OCI-LY1 (cell line): ENCODE results near the gene IL17RD.

Experiments used
- H2AFZ ChIP-seq: fragments of 200-600 bp; sonication (generic), shearing (Covaris generic); 2 replicates; pipeline ENCODE4 v1.6.0; 2014; ENCODE audit warnings: antibody characterized with exemption, mild to moderate bottlenecking, low read length
- H3F3A ChIP-seq: fragments of 200-600 bp; sonication (generic), shearing (Covaris generic); 2 replicates; pipeline ENCODE4 v1.6.0; 2014; ENCODE audit warnings: mild to moderate bottlenecking, antibody characterized with exemption, low read length, moderate library complexity; ENCODE audit not compliant: insufficient read depth
- H3K27ac ChIP-seq: fragments of 200-600 bp; sonication (generic); 2 replicates; pipeline ENCODE4 v1.5.1; 2014; ENCODE audit warnings: low read length, mixed run types, mild to moderate bottlenecking, low read depth; ENCODE audit not compliant: poor library complexity, severe bottlenecking
- H3K27me3 ChIP-seq: fragments of 200-600 bp; sonication (generic); 2 replicates; pipeline ENCODE4 v1.6.0; 2014; ENCODE audit warnings: antibody characterized with exemption, mild to moderate bottlenecking, low read length, moderate library complexity; ENCODE audit not compliant: insufficient read depth
- H3K36me3 ChIP-seq: fragments of 200-600 bp; sonication (generic); 2 replicates; pipeline ENCODE4 v1.6.1; 2014; ENCODE audit warnings: mild to moderate bottlenecking, antibody characterized with exemption, low read length, moderate library complexity, mixed read lengths; ENCODE audit not compliant: insufficient read depth
- H3K4me1 ChIP-seq: fragments of 200-600 bp; sonication (generic); 2 replicates; pipeline ENCODE4 v1.5.1; 2014; ENCODE audit warnings: mild to moderate bottlenecking, low read length, moderate library complexity; ENCODE audit not compliant: insufficient read depth, severe bottlenecking
- H3K4me2 ChIP-seq: fragments of 200-600 bp; sonication (generic), shearing (Covaris generic); 2 replicates; pipeline ENCODE4 v1.6.1; 2014; ENCODE audit warnings: low read length
- H3K4me3 ChIP-seq: fragments of 200-600 bp; sonication (generic); 2 replicates; pipeline ENCODE4 v1.5.1; 2014; ENCODE audit warnings: low read length, low read depth, mild to moderate bottlenecking, mixed read lengths; ENCODE audit not compliant: poor library complexity, severe bottlenecking
- H3K79me2 ChIP-seq: fragments of 200-600 bp; shearing (Covaris generic); 2 replicates; pipeline ENCODE4 v1.6.1; 2016; ENCODE audit warnings: mixed run types, low read length, mixed read lengths; ENCODE audit not compliant: insufficient read depth
- H3K9ac ChIP-seq: fragments of 200-600 bp; sonication (generic), shearing (Covaris generic); 2 replicates; pipeline ENCODE4 v1.6.1; 2014; ENCODE audit warnings: mild to moderate bottlenecking, low read length, mixed read lengths
- H3K9me2 ChIP-seq: fragments of 200-600 bp; sonication (generic), shearing (Covaris generic); 2 replicates; pipeline ENCODE4 v1.6.1; 2014; ENCODE audit warnings: low read depth, mild to moderate bottlenecking, low read length, mixed read lengths
- H3K9me3 ChIP-seq: fragments of 200-600 bp; shearing (Covaris generic); 2 replicates; pipeline ENCODE4 v1.6.1; 2014; ENCODE audit warnings: low read length, mixed read lengths
- H4K20me1 ChIP-seq: fragments of 200-600 bp; sonication (generic), shearing (Covaris generic); 2 replicates; pipeline ENCODE4 v1.6.0; 2016; ENCODE audit warnings: mild to moderate bottlenecking, low read length; ENCODE audit not compliant: insufficient read depth
- CTCF ChIP-seq: fragments of 200-600 bp; sonication (generic), shearing (Covaris generic); IDR thresholded peaks from 2 replicates; pipeline ENCODE4 v1.5.1; 2017; ENCODE audit warnings: mild to moderate bottlenecking, antibody characterized with exemption, low read length, moderate library complexity, mixed read lengths
- EZH2 ChIP-seq: fragments of 200-600 bp; sonication (generic), shearing (Covaris generic); IDR thresholded peaks from 2 replicates; pipeline ENCODE4 v1.8.0; 2017; ENCODE audit warnings: borderline replicate concordance, mixed run types, mild to moderate bottlenecking, antibody characterized with exemption, low read length, moderate library complexity, mixed read lengths

IL17RD gene

DNA sequence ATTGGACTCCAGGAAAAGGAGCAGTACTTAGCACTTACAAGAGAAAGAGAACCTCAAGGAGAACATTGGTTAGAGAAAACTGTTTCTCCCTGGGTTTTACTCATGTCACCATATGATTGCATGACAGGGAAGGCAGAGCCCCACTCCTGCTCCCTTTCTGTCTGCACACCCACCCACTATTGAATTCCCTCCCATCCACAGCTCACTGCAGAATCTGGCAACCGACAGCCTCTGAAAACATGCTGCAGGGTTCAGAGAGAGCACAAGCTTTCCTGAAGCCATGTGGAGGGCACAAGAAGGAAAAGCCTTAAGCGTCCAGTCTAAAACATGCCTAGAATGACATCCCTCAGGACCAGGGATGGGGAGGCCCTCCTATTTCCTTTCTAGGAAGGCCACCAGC is 3.0 kb upstream of the IL17RD start:
- H3K9me2 ChIP-seq: no peaks in the 10 kb centered on the region
- H3K4me1 ChIP-seq: peaks cover 26% of the 10 kb centered on the region
- TF ChIP-seq CTCF (no peak), EZH2 (no peak)
- H3K4me3 ChIP-seq: no peak overlapping the region
- no peak overlapping the region for H3K9ac ChIP-seq
- no peak overlapping the region for H3K4me2 ChIP-seq
- no peaks in the 10 kb centered on the region for H3K79me2 ChIP-seq
- H2AFZ ChIP-seq: no peak overlapping the region
- no peak overlapping the region for H3K27ac ChIP-seq
- no peaks in the 10 kb centered on the region for H4K20me1 ChIP-seq
- no peaks in the 10 kb centered on the region for H3F3A ChIP-seq
- no peaks in the 10 kb centered on the region for H3K27me3 ChIP-seq
- H3K9me3 ChIP-seq: no peaks in the 10 kb centered on the region
- no peaks in the 10 kb centered on the region for H3K36me3 ChIP-seq

- Histone ChIP-seq H3K27me3 (no peaks in the 10 kb centered on the region; the same call in 1 of the 2 replicates), H3K4me3 (no peak overlapping the region), H3K4me1 (peaks cover 26% of the 10 kb centered on the region), H3K79me2 (no peaks in the 10 kb centered on the region), H3F3A (no peaks in the 10 kb centered on the region), H3K9ac (no peak overlapping the region), H3K4me2 (no peak overlapping the region), H3K36me3 (no peaks in the 10 kb centered on the region), H3K9me3 (no peaks in the 10 kb centered on the region), H2AFZ (no peak overlapping the region), H4K20me1 (no peaks in the 10 kb centered on the region), H3K27ac (no peak overlapping the region), H3K9me2 (no peaks in the 10 kb centered on the region)
- no peak for TF ChIP-seq EZH2
- TF ChIP-seq CTCF: no peak
Observed at GRCh38 chr3:57166660-57167059, 1.5 kb upstream of the IL17RD start.

DNA sequence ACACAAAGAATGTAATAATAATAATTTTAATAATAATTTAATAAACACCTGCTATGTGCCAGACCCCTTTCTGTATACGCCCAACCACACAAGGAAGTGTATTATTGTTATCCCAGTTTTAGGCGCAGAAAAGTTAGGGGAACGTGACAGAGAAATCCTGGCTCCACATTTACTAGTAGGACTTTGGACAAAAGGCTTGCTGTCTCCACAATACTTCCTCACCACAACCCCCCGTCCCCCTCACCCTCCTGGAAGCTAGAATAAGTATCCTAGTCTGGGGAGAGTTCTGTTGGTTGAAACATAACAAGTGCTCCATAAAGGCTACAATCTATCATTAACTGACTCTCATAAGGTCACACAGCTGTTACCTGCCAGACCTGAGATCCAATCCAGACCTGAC is 488 bp upstream of the IL17RD start:
- no peaks in the 10 kb centered on the region; the same call in 1 of the 2 replicates for H3K27me3 ChIP-seq
- no peak overlapping the region for H3K9ac ChIP-seq
- peak overlapping the region; percentile 88; the same call in 1 of the 2 replicates for H3K4me2 ChIP-seq
- no peak overlapping the region for H3K27ac ChIP-seq
- TF ChIP-seq EZH2 (no peak), CTCF (no peak)
- H3K9me2 ChIP-seq: no peaks in the 10 kb centered on the region
- no peaks in the 10 kb centered on the region for H4K20me1 ChIP-seq
- H3K4me1 ChIP-seq: peaks cover 26% of the 10 kb centered on the region
- H3K79me2 ChIP-seq: no peaks in the 10 kb centered on the region
- H3K4me3 ChIP-seq: no peak overlapping the region
- H3K9me3 ChIP-seq: no peaks in the 10 kb centered on the region
- no peak overlapping the region for H2AFZ ChIP-seq
- H3K36me3 ChIP-seq: no peaks in the 10 kb centered on the region
- no peaks in the 10 kb centered on the region for H3F3A ChIP-seq
